ENCODE results near the gene MET.
"Not testable (repeated sequence)": the region's sequence is repeated elsewhere in the genome, so short reads cannot be mapped to it uniquely, and the experiment has no call there.

MET gene

DNA sequence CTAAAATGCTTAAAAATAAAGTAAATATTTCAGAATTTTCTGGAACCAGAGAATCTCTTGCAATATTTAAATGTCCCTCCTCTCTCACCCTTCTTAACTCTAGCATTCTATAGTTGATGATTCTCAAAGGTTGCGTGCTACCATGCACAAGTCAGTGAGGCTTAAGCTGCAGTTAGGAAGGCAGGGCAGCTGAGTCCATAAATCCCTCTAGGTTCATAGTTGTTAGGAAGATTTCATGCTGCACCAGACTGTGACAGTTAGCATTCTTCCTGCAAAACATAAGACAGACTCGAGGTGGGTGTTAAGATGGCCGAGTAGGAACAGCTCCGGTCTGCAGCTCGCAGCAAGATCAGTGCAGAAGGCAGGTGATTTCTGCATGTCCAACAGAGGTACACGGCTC lies 70.6 kb downstream of the MET start:
- DNase-seq (ENCODE audit: extremely low read depth, low read depth): no peak
- no peak for TF ChIP-seq CTCF (IDR thresholded peaks at IDR 0.05; ENCODE audit: low read depth, low read length)

DNA sequence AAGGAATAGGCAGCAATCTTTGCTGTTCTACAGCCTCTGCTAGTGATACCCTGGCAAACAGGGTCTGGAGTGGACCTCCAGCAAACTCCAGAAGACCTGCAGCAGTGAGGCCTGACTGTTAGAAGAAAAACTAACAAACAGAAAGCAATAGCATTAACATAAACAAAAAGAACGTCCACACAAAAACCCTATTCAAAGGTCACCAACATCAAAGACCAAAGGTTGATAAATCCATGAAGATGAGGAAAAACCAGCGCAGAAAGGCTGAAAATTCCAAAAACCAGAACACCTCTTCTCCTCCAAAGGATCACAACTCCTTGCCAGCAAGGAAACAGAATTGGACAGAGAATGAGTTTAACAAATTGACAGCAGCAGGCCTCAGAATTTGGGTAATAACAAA lies 71.8 kb downstream of the MET start:
- not testable (repeated sequence) for DNase-seq (ENCODE audit: extremely low read depth, low read depth)

DNA sequence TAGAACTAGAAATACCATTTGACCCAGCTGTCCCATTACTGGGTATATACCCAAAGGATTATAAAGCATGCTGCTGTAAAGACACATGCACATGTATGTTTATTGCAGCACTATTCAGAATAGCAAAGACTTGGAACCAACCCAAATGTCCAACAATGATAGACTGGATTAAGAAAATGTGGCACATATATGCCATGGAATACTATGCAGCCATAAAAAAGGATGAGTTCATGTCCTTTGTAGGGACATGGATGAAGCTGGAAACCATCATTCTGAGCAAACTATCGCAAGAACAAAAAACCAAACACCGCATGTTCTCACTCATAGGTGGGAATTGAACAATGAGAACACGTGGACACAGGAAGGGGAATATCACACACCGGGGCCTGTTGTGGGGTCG lies 74.4 kb downstream of the MET start:
- not testable (repeated sequence) for DNase-seq (ENCODE audit: extremely low read depth, low read depth)

DNA sequence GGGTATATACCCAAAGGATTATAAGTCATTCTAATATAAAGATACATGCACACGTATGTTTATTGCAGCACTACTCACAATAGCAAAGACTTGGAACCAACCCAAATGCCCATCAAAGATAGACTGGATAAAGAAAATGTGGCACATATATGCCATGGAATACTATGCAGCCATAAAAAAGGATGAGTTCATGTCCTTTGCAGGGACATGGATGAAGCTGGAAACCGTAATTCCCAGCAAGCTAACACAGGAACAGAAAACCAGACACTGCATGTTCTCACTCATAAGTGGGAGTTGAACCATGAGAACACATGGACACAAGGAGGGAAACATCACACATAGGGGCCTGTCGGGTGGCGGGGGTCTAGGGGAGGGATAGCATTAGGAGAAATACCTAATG lies 79.1 kb downstream of the MET start:
- DNase-seq (ENCODE audit: extremely low read depth, low read depth): not testable (repeated sequence)

DNA sequence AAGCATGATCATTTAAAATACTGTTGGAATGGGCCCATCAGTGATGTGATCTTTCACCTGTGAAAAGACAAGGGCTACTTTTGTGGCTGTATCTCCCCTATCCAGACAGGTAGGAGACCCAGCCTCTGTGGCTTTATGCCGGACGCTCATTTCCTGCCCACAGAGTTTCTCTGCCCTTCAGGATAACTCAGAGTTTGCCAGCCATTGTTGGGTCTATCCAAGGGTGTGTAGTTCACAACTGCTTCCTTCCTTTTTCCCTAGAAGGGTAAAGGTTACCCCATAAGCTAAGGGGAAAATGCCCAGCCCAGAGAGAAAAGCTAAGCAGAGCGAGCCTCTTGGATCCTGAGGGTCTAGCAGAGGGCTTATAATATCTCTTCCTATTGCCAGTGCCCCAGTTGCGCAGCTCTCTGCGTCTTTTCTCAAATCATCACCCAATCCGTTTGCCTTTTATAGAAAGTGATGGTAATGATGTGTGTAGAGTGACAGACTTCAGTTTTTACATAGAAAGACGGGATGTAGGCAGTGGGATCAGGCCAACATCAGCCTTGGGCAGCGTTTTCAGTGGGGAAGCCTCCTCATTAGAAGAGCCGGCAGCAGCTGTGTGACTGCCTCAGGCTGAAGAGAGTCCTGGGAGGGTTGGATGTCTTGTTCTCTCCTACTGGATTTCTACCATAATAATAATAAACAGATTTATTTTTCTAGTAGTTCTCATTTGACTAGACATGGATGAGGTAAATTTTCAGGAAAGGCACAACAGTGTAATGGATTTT lies 80.5 kb downstream of the MET start:
- no peak for DNase-seq (ENCODE audit: extremely low read depth, low read depth)
- TF ChIP-seq CTCF (IDR thresholded peaks at IDR 0.05; ENCODE audit: low read depth, low read length): no peak

DNA sequence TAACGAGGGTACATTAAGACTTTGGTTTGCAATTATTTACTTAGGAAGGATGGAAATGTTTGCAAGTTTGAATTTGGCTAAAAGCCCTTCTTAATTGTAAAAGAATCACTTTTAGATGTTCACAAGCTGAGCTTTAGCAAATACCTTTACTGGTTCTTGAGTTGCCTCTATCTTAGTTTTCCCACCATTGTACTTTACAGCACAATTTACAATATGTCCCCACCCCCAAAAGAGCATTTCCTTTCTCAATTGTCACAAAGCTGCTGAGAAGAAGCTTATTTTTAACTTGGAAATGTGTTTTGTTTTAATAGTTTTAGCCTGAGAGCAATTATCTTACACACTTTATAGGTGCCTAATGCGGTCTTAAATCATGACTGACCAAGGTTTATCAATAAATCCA lies 81.1 kb downstream of the MET start:
- no peak for DNase-seq (ENCODE audit: extremely low read depth, low read depth)
- TF ChIP-seq CTCF (IDR thresholded peaks at IDR 0.05; ENCODE audit: low read depth, low read length): no peak

- DNase-seq (ENCODE audit: extremely low read depth, low read depth): no peak
- TF ChIP-seq CTCF (IDR thresholded peaks at IDR 0.05; ENCODE audit: low read depth, low read length): no peak
These were observed 82.2 kb downstream of the MET start for GRCh38 chr7:116754186-116754585.

GRCh38 chr7:116757283-116757682 lies 85.3 kb downstream of the MET start:
- TF ChIP-seq CTCF (IDR thresholded peaks at IDR 0.05; ENCODE audit: low read depth, low read length): no peak
- DNase-seq (ENCODE audit: extremely low read depth, low read depth): no peak

- DNase-seq (ENCODE audit: extremely low read depth, low read depth): not testable (repeated sequence)
These were observed 87.6 kb downstream of the MET start for GRCh38 chr7:116759642-116760041.

- no peak for DNase-seq (ENCODE audit: extremely low read depth, low read depth)
- no peak for TF ChIP-seq CTCF (IDR thresholded peaks at IDR 0.05; ENCODE audit: low read depth, low read length)
These were observed 91.0 kb downstream of the MET start for GRCh38 chr7:116762971-116763370.

Measured in AG09319 (cell line).